ENCODE results near the gene MSX2.
"Not testable (repeated sequence)": the region's sequence is repeated elsewhere in the genome, so short reads cannot be mapped to it uniquely, and the experiment has no call there.

MSX2 gene

DNA sequence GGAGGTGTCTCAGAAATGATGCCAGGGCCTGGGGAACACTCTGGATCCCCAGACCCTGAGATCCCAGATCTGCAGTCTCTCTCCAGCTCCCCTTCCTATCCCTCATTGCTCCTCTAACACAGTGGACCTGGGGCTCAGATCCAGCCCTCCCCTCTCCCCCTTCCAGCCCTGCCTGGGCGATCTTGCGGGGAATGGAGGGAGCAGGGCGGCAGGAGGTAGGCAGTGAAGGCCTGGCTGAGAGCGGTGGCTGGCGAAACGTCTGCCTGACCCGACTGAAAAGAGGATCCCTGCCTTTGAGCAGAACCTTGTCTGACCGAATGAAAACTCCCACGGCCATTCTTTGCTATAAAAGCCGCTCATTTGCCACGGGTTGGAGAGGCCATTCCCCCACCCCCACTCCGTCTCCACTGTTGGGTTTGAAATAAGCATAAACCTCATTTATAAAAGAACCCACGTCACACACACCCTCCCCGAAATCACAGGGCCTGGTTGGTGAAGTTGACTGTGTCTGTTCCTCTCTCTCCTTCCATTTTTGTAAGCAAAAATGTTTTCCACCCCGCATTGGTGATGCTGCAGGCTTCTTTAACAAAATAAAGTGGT, 8.8 kb downstream of the MSX2 start:
- no peak for DNase-seq (ENCODE audit: low spot score)

DNA sequence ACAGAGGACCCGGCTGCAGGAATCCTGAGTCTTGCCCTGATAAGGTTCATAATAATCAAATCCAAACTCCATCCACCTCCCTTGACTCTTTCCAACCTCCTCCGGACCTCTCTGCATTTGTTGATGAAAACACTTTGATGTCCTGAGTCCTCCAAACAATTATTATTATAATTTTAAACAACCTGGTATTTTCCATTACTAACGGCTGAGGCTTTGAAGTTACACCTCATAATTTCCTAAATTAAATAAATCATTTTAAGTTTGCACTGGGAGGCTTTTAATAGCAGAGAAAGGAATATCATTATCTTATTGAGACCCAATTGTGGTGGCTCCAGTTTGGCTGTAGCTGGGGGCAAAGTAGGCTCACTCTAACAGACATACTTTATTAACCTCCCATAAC, 9.5 kb downstream of the MSX2 start:
- no peak for DNase-seq (ENCODE audit: low spot score)

DNA sequence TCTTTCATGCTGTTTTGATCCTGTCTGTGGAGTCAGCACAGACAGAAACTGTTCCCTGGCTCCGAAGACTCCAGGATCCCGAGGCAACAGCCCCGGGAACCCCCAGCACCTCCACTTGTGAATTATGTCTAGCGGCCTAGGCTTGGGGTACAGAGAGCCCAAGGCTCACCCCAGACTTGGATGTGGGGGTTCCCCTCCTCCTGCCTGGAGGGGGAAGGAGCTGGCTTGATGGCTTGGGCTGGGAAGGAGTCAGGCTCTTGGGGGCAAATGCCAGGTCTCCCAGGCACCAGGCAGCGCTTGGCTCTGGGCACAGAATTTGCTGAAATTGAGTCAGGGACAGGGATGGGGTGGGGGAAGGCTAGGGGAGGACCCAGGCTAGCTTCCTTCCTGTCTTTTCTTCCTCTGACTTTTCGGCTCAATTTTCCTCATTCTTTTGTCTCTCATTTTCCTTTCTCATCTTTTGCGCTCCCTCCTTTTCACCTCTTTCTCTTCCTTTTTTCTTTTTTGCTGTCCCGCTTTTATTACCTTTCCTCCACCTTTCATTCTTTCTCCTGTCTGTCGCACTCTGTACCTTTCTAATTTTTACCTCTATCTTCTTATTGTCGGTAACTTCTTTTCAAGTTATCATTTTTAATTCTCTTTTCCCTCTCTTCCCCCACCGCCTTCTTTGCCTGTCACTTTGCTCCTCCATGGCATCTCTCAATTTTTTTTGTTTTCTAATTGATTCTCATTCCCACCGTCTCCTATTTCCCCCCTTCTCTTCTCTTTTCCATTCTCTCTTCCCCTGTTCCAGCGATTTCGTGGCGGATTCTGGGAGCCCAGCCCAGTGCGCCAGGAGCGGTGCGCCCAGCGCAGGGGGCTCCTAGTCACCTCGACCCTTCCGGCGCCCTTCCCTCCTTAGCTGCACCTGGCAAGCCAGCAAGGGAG, 10.5 kb downstream of the MSX2 start:
- no peak for DNase-seq (ENCODE audit: low spot score)

DNA sequence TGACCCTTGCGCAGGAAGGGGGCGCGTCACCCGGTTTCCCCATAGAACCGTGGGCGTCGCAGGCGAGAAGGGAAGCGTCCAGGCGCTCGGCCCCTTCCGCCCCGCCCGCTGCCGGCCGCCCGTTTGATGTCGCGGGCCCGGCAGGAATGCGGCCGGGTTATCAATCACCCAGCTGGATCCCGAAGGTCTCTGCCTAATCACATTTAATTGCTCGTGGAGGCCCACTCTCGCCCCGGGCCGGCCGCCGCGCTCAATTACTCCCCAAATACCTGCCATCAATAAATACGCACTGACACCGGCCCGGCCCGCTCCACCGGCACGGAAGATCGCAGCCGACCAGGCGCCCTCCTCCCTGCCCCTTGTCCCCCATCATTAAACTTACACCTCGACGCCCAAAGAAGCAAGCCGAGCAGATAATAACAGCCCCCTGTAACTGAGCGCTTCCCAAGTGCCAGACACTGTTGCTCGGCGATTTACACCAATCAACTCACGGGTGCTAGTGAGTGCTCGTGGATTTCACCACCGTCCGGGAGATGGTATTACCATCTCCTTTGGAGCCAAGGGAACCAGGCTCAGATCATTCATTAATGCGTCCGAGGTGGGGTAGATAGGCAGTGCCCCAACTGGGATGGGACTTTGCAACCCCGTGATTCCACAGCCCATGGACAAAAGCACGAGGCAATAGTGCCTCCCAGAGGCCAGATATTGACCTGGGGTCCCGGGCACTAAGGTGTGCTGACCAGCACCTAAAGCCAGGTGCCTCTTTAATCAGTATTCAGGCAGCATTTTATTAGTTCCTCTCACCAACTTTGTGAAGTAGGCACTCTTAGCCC, 11.3 kb downstream of the MSX2 start:
- DNase-seq (ENCODE audit: low spot score), result no peak

DNA sequence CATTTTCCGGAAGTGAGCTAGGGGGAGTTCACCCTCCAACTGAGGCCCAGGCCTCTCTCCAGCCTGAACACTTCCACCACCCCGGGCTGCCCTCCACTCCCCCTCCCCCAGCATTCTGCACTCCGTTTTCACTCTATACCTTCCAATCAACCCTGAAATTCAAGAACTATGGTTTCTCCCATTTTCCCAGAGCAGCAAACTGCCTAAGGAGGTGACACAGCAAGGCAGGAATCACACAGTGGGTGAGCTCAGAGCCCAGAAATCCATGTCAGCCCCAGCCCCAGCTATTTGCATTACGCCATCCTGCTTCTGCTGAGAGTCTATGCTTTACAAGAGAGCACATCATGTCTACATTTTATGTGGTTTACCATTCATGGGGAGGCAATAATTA, 11.9 kb downstream of the MSX2 start:
- DNase-seq (ENCODE audit: low spot score), result no peak

DNA sequence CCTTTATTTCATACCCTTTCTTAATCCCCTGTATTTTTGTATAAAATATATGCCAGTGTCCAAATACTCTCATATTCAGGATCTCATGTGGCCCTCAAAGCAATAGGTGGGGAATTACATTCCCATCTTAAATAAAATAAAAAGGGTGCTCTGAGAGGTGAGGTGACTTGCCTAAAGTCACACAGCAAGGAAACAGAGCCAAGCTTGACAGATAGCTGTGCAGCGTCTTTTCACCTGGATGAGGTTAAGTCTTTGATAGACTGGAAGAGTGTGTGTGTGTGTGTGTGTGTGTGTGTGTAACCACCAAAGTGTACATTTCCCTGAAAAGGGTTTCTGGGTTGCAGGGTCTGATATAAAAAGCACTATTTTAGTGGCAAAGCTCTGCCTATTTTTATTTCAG, 12.4 kb downstream of the MSX2 start:
- no peak for DNase-seq (ENCODE audit: low spot score)

DNA sequence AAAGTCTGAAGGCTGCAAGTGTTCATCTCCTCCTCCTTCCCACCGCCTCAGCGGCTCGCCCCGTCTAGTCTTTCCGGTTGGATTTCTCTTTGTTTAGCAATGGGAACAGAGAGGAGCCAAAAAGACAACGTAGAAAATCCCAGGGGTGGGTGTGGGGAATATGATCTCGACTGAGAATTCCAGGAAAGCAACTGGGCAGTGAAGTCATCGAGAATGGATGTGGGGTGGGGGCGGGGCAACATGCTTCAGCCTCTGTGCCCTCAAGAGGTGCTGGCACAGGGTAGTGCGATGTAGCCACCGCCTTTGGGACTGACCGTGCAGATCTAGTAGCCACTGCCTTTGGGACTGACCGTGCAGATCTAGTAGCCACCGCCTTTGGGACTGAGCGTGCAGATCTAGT, 12.9 kb downstream of the MSX2 start:
- DNase-seq (ENCODE audit: low spot score), result no peak

DNA sequence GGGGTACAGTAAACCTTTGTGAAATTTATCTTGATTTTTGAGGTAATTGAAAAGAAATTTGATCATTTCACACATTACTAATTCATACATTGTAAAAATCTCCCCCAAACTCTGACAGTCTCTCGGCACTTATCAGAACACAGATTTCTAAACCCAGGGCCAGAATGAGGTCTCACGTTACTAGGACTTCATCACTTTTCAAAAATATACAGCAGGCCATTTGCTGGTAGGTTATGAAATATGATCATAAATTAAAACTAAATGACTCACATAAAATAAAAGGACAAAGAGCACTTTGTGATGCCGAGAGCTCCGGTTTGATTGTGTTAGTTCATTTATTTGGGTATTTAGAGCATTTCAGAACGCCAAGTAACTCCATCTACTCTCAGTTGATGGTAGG, 17.0 kb downstream of the MSX2 start:
- DNase-seq (ENCODE audit: low spot score), result no peak

DNA sequence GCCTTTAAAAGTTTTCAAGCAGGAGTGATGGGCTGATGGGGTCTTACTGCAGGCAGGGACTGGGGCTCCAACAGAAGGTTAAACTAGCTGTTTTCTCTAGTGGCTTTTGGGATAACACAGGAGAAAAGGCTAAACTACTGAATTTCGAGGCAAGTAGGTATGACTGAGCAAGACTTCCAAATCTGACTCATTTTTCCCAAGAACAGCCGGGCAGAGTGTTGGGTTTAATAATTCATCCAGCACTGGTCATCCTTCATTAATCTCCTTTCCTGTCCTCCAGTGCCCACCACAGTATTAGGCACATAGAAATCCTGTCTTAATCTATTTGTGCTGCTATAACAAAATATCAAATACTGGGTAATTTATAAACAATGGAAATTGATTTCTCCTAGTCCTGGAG, 20.5 kb downstream of the MSX2 start:
- no peak for DNase-seq (ENCODE audit: low spot score)

DNA sequence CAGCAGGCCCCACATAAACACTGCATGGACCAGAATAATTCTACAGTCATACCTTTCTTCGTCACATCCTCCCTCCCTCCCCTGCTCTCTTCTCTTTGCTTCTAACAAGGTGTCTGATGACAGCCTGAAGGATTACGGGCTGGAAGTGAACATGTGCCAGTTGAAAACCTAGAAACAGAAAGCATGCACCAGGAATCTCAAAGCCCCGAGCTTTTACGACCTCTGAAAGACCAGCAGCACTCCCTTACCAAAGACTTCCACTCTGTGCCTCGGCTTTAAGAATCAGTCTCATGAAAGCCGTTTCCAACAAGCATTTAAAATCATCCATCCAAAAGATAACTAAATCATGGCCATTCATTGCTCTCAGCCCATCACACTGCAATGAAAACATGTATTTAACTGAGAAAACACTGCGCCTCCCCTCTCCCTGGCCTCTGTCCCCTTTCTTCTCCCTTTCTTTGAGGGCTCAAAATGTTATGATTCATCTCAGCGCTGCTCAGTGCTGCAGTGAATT, 21.3 kb downstream of the MSX2 start:
- no peak for DNase-seq (ENCODE audit: low spot score)

DNA sequence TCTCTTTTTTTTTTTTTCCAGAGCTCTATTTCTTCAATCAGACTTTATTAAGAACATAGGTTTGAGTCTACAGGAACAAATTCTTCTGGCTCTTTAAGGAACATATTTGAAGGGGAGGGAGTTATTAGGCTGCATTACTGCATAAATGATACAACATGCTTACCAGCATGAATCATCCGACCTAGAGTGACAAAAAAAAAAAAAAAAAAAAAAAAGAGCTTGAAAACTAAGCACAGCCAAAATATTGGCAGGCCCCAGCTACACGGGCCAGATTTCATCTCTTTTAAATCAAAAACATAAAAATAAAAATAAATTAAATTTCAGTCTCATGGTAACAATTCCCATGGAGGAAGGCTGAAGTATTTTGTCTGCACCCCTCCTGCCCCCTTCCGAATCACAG, 26.3 kb downstream of the MSX2 start:
- DNase-seq (ENCODE audit: low spot score), result no peak

DNA sequence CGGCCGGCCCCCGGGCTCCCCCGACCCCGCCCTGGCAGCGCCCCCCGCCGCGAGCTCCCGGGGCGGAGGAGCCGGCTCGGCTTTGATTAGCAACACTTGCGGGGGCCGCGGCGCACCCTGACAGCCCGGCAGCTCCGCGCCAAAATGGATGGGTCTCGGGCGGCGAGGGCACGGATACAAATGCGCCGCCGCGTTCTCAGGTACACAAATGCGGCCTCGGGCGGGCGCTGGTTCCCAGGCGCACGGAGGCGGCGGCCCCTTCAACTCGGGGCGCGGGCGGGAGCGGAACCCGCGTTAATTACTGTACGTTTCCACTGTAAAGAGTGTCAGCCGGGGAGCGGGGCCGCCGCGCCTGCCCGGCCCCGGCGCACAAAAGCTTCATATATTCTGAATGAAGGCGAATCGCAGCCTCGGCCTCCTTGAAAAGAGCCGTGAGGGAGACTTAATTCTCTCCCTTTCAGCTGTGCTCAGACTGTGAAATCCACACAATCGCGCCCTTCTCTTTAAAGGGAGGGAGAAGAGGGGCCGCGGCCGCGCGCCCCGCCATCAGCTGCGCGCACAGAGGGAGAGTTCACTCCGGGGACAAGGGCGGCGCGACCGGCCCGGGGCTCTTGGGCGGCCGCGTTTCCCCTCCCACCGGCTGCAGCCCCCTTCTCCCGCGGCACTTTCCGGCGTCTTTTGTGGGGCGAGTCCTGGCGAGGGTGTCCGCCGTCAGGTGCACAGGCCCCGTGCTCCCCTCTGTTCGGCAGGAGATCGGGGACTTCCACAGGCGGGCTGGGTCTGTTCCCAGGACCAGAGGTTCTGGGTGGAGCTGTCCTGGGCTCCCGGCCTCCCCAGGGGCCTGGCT, 27.0 kb downstream of the MSX2 start:
- no peak for DNase-seq (ENCODE audit: low spot score)

DNA sequence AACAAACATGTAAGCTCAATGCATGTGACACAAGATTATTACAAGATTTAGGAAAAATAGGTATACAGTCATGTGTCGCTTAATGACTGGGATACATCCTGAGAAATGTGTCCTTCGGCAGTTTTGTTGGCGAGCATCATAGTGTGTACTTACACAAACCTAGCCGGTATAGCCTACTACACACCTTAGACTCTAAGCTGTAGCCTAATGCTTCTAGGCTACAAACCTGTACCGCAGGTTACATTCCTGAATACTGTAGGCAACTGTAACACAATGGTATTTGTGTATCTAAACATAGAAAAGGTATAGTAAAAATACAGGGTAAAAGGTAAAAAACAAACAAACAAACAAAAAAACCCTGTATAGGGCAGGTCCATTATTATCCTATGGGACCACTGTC, 27.7 kb downstream of the MSX2 start:
- DNase-seq (ENCODE audit: low spot score), result no peak

DNA sequence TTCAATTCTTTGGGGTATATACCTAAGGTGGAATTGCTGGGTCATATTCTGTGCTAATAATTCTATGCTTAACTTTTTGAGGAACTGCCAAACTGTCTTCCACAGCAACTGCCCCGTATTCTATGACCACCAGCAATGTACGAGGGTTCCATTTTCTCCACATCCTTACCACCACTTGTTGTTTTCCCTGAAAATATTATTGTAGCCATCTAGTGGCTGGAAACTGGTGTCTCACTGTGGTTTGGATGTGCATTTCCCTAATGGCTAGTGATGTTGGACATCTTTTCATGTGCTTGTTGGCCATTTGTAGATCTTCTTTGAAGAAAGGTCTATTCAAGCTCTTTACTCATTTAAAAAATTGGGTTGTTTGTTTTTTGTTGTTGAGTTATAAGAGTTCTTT, 30.7 kb downstream of the MSX2 start:
- no peak for DNase-seq (ENCODE audit: low spot score)

DNA sequence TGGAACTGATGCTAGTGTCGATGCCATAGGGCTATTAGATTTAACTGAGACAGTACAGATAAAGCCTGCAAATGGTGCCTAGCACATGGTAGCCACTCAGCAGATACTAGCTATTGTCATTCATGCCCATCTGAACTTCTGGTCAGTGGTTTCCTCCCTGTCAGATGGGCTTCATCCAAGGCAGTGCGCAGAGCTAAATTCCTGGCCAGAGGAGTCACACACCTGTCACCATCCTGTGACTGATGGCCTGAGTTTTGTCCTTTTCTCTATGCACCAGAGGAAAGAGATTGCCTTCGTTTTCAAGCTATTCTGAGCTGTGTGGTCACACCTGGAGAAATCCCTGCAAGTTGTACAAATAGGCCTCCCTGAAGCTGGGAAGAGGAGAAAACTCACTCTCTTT, 34.7 kb downstream of the MSX2 start:
- no peak for DNase-seq (ENCODE audit: low spot score)

DNA sequence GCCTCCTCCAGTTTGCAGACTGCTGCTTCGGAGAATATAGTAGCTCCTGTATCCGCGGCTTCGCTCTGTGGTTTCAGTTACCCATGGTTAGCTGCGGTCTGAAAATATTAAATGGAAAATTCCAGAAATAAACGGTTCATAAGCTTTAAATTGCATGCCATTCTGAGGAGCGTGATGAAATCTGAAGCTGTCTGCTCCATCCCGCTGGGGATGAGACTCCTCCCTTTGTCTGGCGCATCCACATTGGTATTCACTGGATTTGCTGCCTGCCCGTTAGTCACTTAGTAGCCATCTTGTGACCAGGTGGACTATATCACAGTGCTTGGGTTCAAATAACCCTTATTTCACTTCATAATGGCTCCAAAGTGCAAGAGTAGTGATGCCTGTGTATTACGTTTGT, 36.3 kb downstream of the MSX2 start:
- no peak for DNase-seq (ENCODE audit: low spot score)

DNA sequence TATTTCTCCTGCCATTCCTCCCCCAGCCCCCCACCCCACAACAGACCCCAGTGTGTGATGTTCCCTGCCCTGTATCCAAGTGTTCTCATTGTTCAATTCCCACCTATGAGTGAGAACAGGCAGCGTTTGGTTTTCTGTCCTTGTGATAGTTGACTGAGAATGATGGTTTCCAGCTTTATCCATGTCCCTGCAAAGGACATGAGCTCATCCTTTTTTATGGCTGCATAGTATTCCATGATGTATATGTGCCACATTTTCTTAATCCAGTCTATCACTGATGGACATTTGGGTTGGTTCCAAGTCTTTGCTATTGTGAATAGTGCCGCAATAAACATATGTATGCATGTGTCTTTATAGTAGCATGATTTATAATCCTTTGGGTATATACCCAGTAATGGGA, 37.0 kb downstream of the MSX2 start:
- DNase-seq (ENCODE audit: low spot score), result not testable (repeated sequence)

DNA sequence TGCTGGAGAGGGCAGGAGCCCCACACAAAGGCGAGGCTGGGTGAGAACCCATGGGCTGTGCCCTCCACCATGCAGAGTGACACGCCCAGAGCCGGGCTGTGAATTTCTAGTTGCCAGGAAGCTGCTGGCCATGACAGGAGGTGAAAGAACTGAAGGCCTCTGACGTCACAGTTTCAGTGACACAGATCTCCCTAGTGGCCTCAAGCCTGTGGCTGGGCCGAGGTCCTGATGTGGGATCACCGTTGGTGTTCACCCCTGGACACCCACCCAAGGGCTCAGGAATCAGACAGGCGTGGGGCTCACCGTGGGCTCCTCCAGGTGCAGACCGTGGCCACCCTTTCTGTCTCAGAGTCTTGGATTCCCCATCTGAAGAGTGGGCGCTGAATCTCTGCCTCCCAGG, 39.9 kb downstream of the MSX2 start:
- no peak for DNase-seq (ENCODE audit: low spot score)

DNA sequence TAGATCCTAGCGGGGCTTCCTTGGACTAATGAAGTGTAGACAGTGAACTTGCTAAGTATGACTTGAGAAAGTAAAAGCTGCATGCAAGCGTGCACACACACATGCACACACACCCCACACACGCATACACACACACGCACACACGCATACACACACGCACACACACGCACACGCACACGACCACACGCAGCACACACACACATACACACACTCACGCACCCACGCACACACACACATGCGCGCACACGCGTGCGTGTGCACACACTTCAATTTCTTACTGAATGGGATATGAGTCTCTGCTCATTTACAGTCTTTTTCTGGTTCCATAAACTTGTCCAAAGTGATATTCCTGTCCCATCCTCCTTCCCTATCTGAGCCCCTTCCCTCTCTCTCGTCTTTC, 41.2 kb downstream of the MSX2 start:
- no peak for DNase-seq (ENCODE audit: low spot score)

DNA sequence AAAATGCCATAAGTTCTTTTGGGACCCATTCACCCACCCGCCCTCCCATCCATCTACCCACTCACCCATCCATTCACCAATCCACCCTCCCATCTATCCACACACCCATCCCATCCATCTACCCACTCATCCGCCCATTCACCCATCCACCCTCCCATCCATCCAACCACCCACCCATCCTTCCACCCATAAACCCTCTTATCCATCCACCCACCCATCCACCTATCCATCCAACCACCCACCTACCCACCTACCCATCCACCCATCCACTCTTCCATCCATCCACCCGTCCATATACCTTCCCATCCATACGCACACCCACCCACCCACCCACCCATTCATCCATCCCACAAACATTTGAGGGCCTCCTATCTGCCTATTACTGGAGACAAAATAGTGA, 43.3 kb downstream of the MSX2 start:
- DNase-seq (ENCODE audit: low spot score), result no peak

DNA sequence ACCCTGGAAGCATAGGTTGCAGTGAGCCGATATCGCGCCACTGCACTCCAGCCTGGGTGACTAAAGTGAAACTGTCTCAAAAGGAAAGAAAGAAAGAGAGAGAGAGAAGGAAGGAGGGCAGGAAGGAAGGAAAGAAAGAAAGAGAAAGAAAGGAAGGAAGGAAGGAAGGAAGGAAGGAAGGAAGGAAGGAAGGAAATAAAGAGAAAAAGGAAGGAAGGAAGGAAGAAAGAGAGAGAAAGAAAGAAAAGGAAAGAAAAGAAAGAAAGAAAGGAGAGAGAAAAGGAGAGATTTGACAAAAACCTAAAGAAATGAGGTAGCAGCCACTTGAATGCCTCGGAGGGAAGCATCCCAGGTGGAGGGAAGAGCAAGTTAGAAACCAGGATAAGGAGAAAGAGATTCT, 44.6 kb downstream of the MSX2 start:
- DNase-seq (ENCODE audit: low spot score), result no peak

DNA sequence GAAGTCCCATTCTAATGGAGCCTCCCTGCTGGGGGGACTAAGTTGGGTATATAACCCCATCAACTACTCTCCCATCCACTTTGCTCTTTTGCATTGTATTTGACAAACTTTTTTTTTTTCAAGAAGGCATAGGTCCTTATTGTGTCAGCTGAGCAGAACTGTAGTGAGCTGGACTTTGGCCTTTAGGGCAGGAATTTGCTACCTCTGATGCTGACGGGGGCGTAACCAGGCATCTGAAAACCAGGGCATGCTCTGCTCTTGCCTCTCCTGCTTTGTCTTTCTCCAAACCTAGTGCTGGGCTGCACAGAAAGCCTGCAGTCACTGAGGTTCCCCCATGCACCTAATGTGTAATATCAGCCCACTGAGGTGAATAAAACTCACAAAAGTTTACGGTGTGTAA, 49.0 kb downstream of the MSX2 start:
- DNase-seq (ENCODE audit: low spot score), result no peak

Measured in hepatic stellate cell (primary cell).